Activated naive CD4-positive, alpha-beta T cell treated with anti-CD3 and anti-CD28 coated beads for 36 hours (primary cell): ENCODE data around the gene DENND6B. TPM values are rescaled to one million over a fixed set of nuclear protein-coding genes. Genes with fewer than 3 reads are reported as not detected.
"Not testable (repeated sequence)": the region's sequence is repeated elsewhere in the genome, so short reads cannot be mapped to it uniquely, and the experiment has no call there.

Source experiments
- CTCF ChIA-PET: fragments of 350-600 bp; sonication (Branson Sonifier 250); formaldehyde crosslinking; loops from one replicate; lab custom pipeline; 2021; ENCODE audit warnings: antibody characterized with exemption; lab: Charles Lee
- DNase-seq: peaks from one replicate; pipeline ENCODE4 v3.0.0-alpha.2; 2020
- H3K27ac Mint-ChIP-seq: one replicate; pipeline ENCODE4 v1.8.0; 2021; ENCODE audit warnings: mild to moderate bottlenecking, mixed read lengths
- H3K27me3 Mint-ChIP-seq: one replicate; pipeline ENCODE4 v1.8.0; 2021; ENCODE audit warnings: low read depth, mixed read lengths
- H3K36me3 Mint-ChIP-seq: one replicate; pipeline ENCODE4 v1.8.0; 2021; ENCODE audit warnings: low read depth, mixed read lengths
- H3K4me1 Mint-ChIP-seq: one replicate; pipeline ENCODE4 v1.8.0; 2021; ENCODE audit warnings: low read depth, mixed read lengths
- H3K4me3 Mint-ChIP-seq: one replicate; pipeline ENCODE4 v1.8.0; 2021; ENCODE audit warnings: mild to moderate bottlenecking, moderate library complexity, mixed read lengths
- H3K9me3 Mint-ChIP-seq: one replicate; pipeline ENCODE4 v1.8.0; 2021; ENCODE audit warnings: mixed read lengths
- intact Hi-C: fragments of 100-400 bp; cut with micrococcal nuclease; formaldehyde crosslinking; loops from one replicate; pipeline ENCODE4 v1.15.1; 2023
- total RNA-seq, 2 experiments: library from RNA; stranded (reverse); gene quantifications; one replicate each; pipeline ENCODE4 v1.2.3, GENCODE V29; 2021

DENND6B gene
- total RNA-seq, 2 experiments from 2014 or later, result 1.8 to 2.1 TPM

DNA sequence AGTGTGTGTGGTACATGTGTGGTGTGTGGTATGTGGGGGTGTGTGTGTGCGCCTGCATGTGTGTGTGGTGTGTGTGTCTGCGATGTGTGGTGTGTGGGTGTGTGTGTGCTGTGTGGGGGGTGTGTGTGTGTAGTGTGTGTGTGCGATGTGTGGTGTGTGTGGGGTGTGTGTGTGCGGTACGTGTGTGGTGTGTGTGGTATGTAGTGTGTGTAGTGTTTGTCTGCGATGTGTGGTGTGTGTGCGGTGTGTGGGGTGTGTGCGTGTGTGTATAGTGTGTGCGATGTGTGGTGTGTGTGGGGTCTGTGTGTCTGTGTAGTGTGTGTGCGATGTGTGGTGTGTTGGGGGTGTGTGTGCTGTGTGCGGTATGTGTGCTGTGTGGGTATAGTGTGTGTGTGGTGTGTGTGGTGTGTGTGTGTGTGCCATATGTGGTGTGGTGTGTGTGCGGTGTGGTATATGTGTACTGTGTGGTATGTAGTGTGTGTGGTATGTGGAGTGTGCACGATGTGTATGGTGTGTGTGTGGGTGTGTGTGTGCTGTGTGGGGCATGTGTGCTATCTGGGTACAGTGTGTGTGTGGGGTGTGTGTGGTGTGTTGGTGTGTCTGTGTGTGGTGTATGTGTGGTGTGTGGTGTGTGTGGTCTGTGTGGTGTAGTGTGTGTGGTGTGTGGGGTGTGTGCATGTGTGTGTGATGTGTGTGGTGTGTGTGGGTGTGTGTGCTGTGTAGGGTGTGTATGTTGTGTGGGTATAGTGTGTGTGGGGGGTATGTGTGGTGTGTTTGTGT lies 10.6 kb upstream of the DENND6B start:
- Mint-ChIP-seq H3K4me3 (no peak overlapping the region), H3K4me1 (peaks cover 8% of the 10 kb centered on the region), H3K27me3 (no peaks in the 10 kb centered on the region), H3K27ac (no peak overlapping the region), H3K9me3 (no peaks in the 10 kb centered on the region), H3K36me3 (no peaks in the 10 kb centered on the region)
- intact Hi-C loops, result no loop called here
- CTCF ChIA-PET, result no interaction called here
- DNase-seq, result no peak

DNA sequence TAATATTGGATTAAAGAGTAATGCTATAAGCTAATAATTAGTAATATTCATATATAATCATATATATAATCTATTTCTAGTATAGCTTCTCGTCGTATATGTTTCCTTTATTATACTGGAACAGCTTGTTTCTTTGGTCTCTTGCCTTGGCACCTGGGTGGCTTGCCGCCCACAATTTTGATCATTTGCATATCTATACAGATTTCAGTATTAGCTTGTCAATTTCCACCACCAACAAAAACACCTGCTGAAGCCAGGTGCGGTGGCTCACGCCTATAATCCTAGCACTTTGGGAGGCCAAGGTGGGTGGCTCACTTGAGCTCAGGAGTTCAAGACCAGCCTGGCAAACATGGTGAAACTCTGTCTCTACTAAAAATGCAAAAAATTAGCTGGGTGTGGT lies 7.6 kb upstream of the DENND6B start:
- H3K4me3 Mint-ChIP-seq, H3K36me3 Mint-ChIP-seq, H3K4me1 Mint-ChIP-seq, intact Hi-C loops, DNase-seq, H3K27me3 Mint-ChIP-seq, H3K9me3 Mint-ChIP-seq, H3K27ac Mint-ChIP-seq: not testable (repeated sequence)
- CTCF ChIA-PET, result interaction anchor here (0.6 to 1.4 kb wide), 2 partner anchors 58 to 99 kb away, joined by 3 to 6 read pairs; no protein-coding TSS in a partner anchor

DNA sequence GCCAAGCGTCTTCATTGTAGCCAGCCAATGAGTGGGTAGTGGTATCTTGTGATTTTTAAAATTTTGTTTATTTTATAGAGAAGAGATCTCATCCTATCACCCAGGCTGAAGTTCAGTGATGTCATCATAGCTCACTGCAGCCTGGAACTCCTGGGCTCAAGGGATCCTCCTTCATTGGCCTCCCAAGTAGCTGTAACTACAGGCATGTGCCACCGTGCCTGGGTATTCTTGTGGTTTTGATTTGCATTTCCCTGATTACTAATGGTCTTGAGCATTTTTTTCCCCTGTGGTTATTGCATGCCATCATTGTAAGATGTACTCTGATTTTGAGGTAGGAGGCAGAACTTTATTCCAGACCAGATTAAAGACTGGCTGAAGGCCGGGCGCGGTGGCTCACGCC lies 2.4 kb upstream of the DENND6B start:
- H3K4me1 Mint-ChIP-seq, result peaks cover 12% of the 10 kb centered on the region
- no peak for DNase-seq
- H3K36me3 Mint-ChIP-seq, result no peaks in the 10 kb centered on the region
- intact Hi-C loops, result no loop called here
- no peak overlapping the region for H3K27ac Mint-ChIP-seq
- no peak overlapping the region for H3K4me3 Mint-ChIP-seq
- no peaks in the 10 kb centered on the region for H3K27me3 Mint-ChIP-seq
- no peaks in the 10 kb centered on the region for H3K9me3 Mint-ChIP-seq
- CTCF ChIA-PET, result interaction anchor here (0.6 to 5.3 kb wide), 8 partner anchors 12 to 231 kb away, joined by 3 to 31 read pairs (median 4); partner anchors contain the start of gene HDAC10

DNA sequence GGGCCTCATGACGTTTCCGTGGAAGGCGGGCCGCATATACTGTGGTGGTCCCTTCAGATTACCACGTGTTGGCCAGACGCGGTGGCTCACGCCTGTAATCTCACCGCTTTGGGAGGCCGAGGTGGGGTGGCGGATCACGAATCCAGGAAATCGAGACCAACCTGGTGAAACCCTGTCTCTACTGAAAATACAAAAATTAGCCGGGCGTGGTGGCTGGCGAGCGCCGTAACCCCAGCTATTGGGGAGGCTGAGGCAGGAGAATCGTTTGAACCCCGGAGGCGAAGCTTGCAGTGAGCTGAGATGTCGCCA lies 853 bp upstream of the DENND6B start:
- no peaks in the 10 kb centered on the region for H3K36me3 Mint-ChIP-seq
- no peaks in the 10 kb centered on the region for H3K9me3 Mint-ChIP-seq
- peak overlapping the region; percentile 72 for H3K4me3 Mint-ChIP-seq
- no peak for DNase-seq
- intact Hi-C loops, result loop anchor here (1.0 to 2.0 kb wide), 3 partner anchors 15 to 75 kb away; no protein-coding TSS in a partner anchor
- H3K4me1 Mint-ChIP-seq, result peaks cover 12% of the 10 kb centered on the region
- no peak overlapping the region for H3K27ac Mint-ChIP-seq
- no peaks in the 10 kb centered on the region for H3K27me3 Mint-ChIP-seq
- CTCF ChIA-PET, result interaction anchor here (0.6 to 5.3 kb wide), 9 partner anchors 13 to 156 kb away, joined by 3 to 31 read pairs (median 4); partner anchors contain the start of genes HDAC10 and PLXNB2

DNA sequence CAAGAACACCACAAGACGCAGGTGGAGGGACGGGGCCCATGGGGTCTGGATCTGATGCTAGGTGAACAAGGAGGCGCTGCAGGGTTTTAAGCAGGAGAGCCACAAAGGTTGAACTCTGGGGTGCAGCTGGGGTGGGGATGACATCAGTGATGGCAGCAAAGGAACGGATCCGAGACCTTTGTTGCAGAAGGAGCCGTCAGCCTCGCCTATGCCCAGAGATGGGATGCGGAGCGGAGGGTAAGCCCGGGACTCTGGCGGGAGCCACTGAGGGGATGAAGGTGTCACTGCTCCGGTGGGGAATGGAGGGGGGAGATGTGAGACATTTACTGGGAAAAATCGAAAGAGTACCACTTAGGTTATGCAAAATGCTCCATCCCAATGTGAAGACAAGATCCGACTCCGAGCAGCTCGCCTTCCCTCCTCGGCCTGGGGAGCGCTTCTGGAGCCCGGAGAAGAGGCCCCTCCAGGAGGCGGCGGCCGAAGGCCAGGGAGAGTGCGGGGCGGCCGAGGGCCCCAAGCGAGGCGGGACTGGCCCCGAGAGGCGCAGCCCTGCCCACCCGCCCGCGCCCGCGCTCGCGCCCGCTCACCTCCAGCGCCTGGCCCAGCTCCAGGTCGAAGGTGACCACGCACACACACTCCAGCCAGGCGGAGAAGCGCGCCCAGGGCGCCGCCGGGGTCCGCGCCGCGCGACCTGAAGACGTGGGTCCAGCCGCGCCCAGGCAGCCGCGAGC lies 422 bp downstream of the DENND6B start:
- no peaks in the 10 kb centered on the region for H3K36me3 Mint-ChIP-seq
- peaks cover 12% of the 10 kb centered on the region for H3K4me1 Mint-ChIP-seq
- no peak for DNase-seq
- no peaks in the 10 kb centered on the region for H3K9me3 Mint-ChIP-seq
- H3K27ac Mint-ChIP-seq, result no peak overlapping the region
- intact Hi-C loops, result loop anchor here (2.0 kb wide), 1 partner anchor 74 kb away; no protein-coding TSS in a partner anchor
- no peaks in the 10 kb centered on the region for H3K27me3 Mint-ChIP-seq
- H3K4me3 Mint-ChIP-seq, result peak overlapping the region; percentile 70
- CTCF ChIA-PET, result interaction anchor here (0.7 to 5.3 kb wide), 4 partner anchors 50 to 84 kb away, joined by 3 to 31 read pairs (median 8); partner anchors contain the start of gene HDAC10

DNA sequence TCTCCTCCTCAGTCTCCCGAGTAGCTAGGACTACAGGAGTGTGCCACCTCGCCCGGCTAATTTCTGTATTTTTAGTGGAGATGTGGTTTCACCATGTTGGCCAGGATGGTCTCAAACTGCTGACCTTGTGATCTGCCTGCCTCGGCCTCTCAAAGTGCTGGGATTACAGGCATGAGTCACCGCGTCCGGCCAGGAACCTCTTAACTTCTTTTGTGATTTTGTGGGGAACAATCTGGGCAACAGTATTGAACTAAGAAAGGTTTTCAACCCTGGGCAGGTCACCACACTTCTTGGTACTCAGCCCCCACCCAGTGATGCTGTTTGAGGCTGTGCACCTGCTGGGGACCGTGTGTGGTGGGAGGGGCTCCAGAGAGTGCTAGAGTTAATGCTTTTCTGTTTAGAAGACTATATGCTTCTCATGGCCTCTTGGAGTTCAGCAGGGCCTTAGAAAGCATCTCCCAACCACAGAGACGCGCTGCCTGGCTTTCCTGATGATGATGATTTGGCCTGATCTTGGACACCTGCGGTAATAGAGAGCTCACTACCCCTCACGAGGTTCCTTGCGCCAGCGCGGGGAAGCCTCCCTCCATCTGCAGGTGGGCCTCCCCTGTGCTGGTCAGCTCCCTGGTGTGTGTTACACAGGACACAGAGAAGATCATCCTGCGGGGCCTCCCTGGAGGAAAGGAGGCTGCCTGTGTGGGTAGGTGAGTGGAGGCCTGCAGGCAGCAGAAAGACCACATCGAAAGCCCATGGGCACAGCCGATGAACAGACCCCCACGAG lies 1.2 kb downstream of the DENND6B start:
- CTCF ChIA-PET, result interaction anchor here (0.7 to 5.3 kb wide), 3 partner anchors 50 to 80 kb away, joined by 4 to 31 read pairs (median 4); no protein-coding TSS in a partner anchor
- peak overlapping the region; percentile 70 for H3K4me3 Mint-ChIP-seq
- no peaks in the 10 kb centered on the region for H3K36me3 Mint-ChIP-seq
- intact Hi-C loops, result loop anchor here (2.0 kb wide), 1 partner anchor 73 kb away; no protein-coding TSS in a partner anchor
- peaks cover 12% of the 10 kb centered on the region for H3K4me1 Mint-ChIP-seq
- DNase-seq, result no peak
- H3K27me3 Mint-ChIP-seq, result no peaks in the 10 kb centered on the region
- no peak overlapping the region for H3K27ac Mint-ChIP-seq
- no peaks in the 10 kb centered on the region for H3K9me3 Mint-ChIP-seq

DNA sequence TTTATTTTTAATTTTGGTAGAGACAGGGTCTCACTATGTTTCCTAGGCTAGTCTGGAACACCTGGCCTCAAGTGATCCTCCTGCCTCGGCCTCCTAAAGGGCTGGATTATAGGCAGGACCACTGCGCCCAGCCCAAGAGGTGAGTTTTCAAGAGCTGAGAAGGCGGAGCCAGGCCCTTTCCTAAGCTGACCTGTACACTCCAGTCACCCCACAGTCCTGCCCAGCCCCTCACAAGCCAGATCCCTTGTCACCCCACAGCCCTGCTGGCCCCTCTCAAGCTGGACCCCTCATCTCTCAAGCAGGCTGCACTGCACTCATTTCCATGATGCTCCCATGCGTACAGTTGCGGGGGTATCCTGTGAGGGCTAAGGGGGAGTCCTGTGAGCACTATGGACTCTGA lies 2.9 kb downstream of the DENND6B start:
- H3K36me3 Mint-ChIP-seq, result no peaks in the 10 kb centered on the region
- no peaks in the 10 kb centered on the region for H3K27me3 Mint-ChIP-seq
- no peak for DNase-seq
- H3K4me1 Mint-ChIP-seq, result peaks cover 7% of the 10 kb centered on the region
- no peaks in the 10 kb centered on the region for H3K9me3 Mint-ChIP-seq
- H3K4me3 Mint-ChIP-seq, result no peak overlapping the region
- CTCF ChIA-PET, result interaction anchor here (0.7 to 1.3 kb wide), 2 partner anchors 9 to 72 kb away, joined by 5 to 7 read pairs; no protein-coding TSS in a partner anchor
- H3K27ac Mint-ChIP-seq, result no peak overlapping the region
- intact Hi-C loops, result no loop called here

DNA sequence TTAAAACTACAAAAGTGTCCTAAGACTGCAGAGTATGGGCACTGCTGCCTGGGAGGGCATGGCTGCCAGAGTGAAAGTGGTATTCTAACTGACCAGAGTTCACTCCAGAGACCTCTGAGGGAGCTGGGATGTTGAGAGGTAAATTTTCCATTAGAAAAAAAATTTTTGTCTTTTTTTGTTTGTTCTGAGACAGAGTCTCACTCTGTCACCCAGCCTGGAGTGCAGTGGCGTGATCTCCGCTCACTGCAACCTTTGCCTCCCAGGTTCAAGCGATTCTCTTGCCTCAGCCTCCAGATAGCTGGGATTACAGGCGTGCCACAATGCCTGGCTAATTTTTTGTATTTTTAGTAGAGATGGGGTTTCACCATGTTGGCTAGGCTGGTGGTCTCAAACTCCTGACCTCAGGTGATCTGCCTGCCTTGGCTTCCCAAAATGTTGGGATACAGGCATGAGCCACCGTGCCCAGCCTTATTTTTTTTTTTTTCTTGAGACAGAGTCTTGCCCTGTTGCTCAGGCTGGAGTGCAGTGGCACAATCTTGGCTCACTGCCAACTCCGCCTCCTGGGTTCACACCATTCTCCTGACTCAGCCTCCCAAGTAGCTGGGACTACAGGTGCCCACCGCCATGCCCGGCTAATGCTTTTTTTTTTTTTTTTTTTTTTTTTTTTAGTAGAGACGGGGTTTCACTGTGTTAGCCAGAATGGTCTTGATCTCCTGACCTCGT lies 4.3 kb downstream of the DENND6B start:
- intact Hi-C loops, H3K36me3 Mint-ChIP-seq, H3K27me3 Mint-ChIP-seq, H3K9me3 Mint-ChIP-seq, DNase-seq, H3K27ac Mint-ChIP-seq, H3K4me1 Mint-ChIP-seq, H3K4me3 Mint-ChIP-seq: not testable (repeated sequence)
- CTCF ChIA-PET, result interaction anchor here (0.6 to 1.3 kb wide), 6 partner anchors 8 to 297 kb away, joined by 3 to 7 read pairs (median 4); no protein-coding TSS in a partner anchor

DNA sequence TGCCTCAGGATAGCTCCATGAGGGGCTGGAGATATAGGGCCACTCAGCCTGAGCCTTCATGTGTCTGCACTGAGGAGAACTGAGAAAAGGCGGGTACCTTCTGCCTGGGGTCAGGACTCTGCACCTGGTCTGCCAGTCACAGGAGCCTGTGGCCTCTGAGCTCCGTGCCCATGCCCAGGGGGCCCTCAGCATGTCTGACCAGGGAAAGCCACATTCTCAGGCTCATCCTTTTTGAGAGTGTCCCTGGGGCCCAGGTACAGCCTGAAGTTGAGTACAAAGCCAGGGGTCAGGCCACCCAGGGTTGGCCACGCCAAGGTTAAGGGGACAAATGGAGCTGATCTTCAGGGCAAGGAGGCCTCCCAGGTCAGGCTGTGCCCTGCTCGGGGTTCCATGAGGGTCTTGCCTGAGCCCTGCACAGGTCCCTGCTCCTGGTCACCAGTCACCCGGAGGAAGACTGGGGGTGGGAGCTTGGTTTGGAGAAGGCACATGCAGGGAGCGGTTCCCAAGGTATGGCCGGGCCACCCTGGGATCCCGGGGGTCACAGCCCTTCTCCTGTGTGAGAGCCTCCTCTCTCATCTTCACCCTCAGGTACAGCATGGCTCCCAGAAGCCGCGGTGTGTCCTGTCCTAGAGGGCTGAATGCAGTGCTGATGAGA lies 6.0 kb downstream of the DENND6B start:
- H3K4me3 Mint-ChIP-seq, result no peak overlapping the region
- no peaks in the 10 kb centered on the region for H3K4me1 Mint-ChIP-seq
- H3K27me3 Mint-ChIP-seq, result no peaks in the 10 kb centered on the region
- no peaks in the 10 kb centered on the region for H3K36me3 Mint-ChIP-seq
- intact Hi-C loops, result no loop called here
- H3K9me3 Mint-ChIP-seq, result no peaks in the 10 kb centered on the region
- CTCF ChIA-PET, result interaction anchor here (0.7 to 1.2 kb wide), 2 partner anchors 44 to 47 kb away, joined by 3 to 5 read pairs; no protein-coding TSS in a partner anchor
- DNase-seq, result no peak
- H3K27ac Mint-ChIP-seq, result no peak overlapping the region

DNA sequence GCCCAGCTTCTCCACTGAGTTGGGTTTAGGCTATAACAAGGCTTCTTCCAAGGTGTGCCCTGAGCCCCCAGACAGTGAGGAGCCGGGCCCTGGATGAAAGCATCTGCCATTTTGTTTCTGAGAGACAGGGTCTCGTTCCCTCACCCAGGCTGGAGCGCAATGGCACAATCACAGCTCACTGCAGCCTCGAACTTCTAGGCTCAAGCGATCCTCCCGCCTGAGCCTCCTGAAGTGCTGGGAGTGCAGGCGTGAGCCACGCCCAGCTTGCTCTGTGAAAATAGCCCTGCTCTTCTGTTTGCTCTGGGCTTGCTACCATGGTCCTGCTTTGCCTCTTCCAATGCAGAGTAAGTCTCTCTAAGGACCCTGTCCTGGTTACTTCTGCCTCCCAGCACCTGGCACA lies 6.7 kb downstream of the DENND6B start:
- H3K9me3 Mint-ChIP-seq, result no peaks in the 10 kb centered on the region
- CTCF ChIA-PET, result no interaction called here
- H3K4me3 Mint-ChIP-seq, result no peak overlapping the region
- no peaks in the 10 kb centered on the region for H3K36me3 Mint-ChIP-seq
- intact Hi-C loops, result no loop called here
- DNase-seq, result no peak
- H3K4me1 Mint-ChIP-seq, result peaks cover 3% of the 10 kb centered on the region
- no peak overlapping the region for H3K27ac Mint-ChIP-seq
- no peaks in the 10 kb centered on the region for H3K27me3 Mint-ChIP-seq

DNA sequence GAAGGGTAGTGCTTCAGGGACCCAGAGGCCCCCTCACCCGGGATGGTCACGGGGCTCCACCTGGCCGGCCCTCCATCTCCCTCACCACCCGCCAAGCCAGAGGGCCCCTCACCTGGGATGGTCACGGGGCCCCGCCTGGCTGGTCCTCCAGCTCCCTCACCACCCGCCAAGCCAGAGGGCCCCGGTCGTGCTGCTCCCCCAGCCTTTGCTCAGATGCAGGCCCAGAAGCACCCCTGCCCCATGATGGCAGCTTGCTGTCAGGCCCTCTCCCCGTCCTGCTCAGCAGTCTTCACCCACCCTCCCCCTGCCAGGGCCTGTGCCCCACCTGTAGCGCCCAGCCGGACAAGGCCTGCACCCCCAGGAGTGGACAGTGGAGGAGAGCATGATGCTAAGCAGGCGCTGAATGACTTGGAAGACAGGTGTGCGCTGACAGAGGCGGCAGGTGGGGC lies 7.3 kb downstream of the DENND6B start:
- CTCF ChIA-PET, result no interaction called here
- DNase-seq, result no peak
- H3K4me3 Mint-ChIP-seq, result no peak overlapping the region
- intact Hi-C loops, result no loop called here
- no peaks in the 10 kb centered on the region for H3K36me3 Mint-ChIP-seq
- H3K4me1 Mint-ChIP-seq, result peaks cover 7% of the 10 kb centered on the region
- no peaks in the 10 kb centered on the region for H3K27me3 Mint-ChIP-seq
- H3K9me3 Mint-ChIP-seq, result no peaks in the 10 kb centered on the region
- no peak overlapping the region for H3K27ac Mint-ChIP-seq
